GM18861 (cell line): Measurements from ENCODE around the gene ZNF536.

Experiments used
- ATAC-seq: cut with Tn5 transposase; IDR thresholded peaks from one replicate; pipeline ENCODE4 v1.9.1; 2021; ENCODE audit not compliant: unreplicated experiment

The ZNF536 gene

DNA sequence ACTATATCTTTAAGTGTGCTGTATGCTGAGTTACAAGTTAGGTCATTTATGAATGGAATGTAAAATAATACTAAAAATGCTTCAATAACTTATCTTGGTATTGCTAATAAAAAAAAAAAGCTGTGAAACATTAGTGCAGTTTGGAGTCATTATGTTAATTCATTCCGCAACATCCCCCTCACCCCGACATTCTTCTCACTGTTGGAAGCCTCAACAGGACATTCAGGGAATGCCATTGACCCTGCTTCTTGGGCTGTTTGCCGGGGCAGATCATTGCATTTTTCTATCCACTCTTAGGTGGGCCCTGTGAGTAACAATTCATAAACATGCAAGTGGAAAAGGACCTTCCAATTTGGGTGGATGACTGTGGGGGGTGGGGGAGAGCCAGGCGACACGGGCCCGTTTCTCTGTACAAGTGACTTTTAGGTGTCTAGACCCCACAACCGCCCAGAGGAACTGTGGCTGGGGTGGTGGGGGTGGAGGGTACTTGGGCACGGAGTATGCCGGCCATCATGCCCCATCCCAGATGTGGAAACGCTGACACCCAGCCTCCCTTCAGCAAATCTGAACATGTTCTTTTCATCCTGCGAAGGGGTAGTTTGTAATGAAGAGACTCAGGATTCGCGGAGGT is 185.9 kb downstream of the ZNF536 start:
- no peak for ATAC-seq

GRCh38 chr19:30558793-30559192 is 186.6 kb downstream of the ZNF536 start:
- ATAC-seq, result no peak

- ATAC-seq, result no peak
Observed at GRCh38 chr19:30559446-30559845, 187.3 kb downstream of the ZNF536 start.

- ATAC-seq, result no peak
Observed at GRCh38 chr19:30562981-30563380, 190.8 kb downstream of the ZNF536 start.

DNA sequence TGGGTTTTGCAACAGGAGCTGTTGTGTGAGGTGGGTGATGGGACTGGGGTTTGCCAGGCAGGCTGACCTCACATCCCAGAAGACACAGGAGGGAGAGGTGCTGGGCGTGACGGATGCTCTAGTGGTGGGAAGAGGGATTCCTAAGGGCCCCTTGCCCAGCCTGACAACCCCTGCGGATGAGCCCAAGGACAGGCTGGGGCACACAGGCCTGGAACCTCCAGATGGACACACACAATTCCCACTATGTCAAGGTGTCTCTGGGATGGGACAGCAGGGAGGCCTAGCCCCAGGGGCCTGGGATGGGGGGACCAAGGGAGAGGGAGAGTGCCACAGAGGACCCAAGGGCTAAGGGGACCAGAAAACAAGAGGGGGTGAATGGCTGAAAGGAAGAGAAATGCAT is 191.5 kb downstream of the ZNF536 start:
- ATAC-seq, result no peak

DNA sequence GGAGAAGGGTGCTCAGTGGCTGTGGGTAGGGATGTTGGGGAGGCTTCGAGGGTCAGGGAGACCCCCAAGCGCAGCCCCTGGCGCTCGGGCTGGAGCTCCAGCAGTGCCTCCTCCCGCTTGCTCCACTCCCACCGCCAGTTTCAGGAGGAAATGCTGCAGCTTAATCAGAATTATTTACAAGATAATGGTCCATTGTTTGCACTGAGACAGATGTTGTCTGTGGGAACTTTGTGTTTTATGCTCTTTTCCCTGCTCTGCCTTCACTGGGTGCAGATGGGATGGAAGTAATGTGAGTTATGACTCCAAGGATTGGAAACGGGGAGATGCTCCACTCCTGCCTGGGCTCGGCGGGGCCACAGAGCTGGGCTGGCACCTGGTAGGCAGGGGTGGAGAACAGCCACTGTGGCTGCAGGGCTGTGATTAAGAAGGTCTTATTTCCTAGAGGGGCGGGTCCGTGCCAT is 192.4 kb downstream of the ZNF536 start:
- ATAC-seq, result no peak

GRCh38 chr19:30565636-30566035 is 193.5 kb downstream of the ZNF536 start:
- no peak for ATAC-seq

GRCh38 chr19:30566681-30567420 is 194.7 kb downstream of the ZNF536 start:
- no peak for ATAC-seq

DNA sequence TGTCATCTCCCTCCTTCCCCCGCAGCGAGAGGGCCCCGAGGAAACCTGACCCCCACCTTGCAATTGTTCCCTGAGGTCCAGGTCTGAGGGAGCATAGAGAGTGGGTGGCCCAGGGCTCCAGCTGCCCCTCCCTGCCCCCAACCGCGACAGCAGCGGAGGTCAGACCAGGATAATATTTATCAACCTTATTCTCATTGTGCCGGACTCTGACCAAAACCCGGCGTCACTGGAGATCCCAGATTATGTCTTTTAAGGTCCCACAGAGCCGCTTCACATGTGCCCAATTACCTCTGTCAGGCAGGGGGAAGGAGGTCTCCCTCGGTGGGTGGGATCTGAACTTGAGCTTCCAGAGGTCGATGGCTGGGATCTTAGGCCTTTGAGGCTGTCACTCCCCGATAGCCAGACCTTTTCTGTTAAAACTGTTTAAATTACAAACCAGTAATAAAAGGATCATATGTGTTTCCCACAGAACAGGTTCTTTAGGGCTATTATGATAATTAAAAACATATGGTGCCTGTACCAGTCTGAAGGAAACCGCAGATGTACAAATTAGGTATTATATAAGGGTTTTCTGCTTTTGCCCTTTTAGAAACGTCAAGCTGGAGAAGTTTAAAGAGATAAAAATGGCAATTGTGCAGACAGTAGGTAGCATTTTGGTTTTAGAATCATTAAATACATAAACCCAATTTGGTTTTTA is 195.5 kb downstream of the ZNF536 start:
- no peak for ATAC-seq

DNA sequence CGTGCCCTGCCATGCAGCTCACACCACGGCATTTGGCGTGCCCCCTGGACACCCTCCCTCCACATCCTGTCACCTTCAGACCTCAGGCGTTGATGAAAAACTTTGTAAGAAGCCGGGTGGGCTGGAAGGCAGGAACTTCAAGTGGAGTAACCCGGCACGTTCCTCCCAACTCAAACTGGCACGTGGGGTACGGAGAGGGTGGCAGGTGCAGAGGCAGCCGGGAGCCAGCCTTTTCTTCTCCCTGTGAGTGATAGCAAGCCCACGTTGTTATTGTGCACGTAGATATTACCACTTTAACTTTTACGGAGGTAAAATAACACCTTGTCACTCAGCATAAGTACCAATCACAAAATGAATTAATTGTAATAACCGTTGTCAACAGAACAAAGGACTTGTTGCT is 198.0 kb downstream of the ZNF536 start:
- no peak for ATAC-seq

- ATAC-seq, result no peak
Observed at GRCh38 chr19:30577551-30578105, 205.4 kb downstream of the ZNF536 start.

- no peak for ATAC-seq
Observed at GRCh38 chr19:30579419-30579818, 207.2 kb downstream of the ZNF536 start.

DNA sequence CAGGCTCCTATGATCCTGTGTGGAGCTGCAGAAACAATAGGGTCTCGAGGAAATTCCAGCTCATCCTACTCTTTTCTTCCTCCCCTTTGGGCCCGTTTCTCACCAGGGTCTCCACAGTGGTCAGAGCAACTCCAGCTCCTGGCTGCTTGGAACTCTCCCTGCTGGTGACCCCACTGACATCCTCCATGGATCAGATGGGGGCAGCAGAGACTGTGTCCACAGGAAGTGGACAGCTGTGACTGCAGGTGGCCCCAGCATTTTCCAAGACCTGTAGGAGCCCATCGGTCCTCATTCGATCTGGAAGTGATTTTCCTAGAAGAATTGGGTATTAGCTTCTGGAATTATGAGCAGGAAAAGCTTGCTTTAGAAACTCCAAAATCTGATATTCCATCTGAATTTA is 208.5 kb downstream of the ZNF536 start:
- no peak for ATAC-seq

DNA sequence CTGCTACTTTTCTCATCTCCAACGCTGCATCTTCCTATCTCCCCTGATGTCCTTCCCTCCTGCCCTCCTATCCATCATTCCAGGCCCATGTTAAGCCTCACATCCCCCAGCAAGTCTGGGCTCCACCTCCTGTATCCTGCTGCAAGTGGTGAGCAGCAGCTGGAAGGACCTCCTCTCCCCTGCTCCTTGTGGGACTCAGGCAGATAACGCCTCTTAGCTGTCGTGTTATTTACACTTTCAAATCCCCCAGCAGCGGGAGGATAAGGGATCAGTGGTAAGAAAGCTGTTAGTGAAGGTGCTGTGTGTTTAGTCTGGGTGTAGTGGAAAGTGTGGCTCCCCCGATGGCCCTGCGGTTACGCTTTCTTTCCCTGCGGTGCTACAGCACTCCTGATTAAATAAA is 211.9 kb downstream of the ZNF536 start:
- no peak for ATAC-seq

DNA sequence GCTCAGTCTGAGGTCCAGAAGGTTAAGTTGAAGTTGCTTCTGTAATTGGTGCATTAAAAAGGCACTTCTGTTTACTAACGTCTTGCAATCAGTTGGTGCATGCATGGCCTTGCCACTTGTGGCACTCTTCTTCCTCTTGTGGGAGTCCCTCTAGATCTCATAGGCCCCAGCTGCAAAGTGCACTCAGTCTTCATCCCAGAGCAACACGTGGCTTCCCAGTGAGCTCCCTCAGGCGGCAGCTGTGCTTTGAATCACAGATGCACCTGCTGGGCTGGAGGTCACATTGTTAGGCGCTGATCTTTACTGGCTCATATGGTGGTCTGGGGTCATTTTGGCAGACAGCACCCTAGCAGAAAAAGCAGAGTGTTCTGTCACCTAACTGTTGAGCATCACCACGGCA is 215.7 kb downstream of the ZNF536 start:
- ATAC-seq, result no peak

DNA sequence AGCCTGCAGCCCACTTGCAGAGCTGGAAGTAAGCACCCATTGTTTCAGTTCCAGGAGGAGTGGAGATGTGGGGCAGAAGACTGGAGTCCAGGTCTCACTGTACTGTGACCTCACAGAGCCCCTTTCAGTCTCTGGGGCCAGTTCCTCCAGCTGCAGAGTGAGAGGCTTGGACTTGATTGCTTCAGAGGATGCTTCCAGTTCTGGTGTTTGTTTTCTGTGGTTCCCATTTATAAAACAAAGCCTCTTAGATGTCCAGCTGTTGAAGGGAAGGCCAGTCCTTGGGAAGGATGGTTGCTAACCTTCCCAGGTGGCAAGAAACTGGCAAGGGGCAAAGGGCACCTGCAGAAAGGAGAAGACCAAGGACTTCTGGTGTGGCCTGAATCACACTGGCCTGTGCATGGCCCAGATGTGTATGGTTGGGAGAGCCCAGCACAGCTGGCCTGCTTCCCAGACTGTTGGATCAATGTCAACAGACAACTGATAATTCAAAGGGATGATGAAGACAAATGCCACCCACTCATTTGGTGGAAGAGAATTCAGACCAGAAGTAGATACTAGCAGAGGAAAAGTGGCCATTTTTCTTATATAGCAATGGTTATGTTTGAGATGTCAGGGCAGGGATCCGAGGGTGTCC is 218.5 kb downstream of the ZNF536 start:
- no peak for ATAC-seq

- no peak for ATAC-seq
Observed at GRCh38 chr19:30593356-30593755, 221.2 kb downstream of the ZNF536 start.

DNA sequence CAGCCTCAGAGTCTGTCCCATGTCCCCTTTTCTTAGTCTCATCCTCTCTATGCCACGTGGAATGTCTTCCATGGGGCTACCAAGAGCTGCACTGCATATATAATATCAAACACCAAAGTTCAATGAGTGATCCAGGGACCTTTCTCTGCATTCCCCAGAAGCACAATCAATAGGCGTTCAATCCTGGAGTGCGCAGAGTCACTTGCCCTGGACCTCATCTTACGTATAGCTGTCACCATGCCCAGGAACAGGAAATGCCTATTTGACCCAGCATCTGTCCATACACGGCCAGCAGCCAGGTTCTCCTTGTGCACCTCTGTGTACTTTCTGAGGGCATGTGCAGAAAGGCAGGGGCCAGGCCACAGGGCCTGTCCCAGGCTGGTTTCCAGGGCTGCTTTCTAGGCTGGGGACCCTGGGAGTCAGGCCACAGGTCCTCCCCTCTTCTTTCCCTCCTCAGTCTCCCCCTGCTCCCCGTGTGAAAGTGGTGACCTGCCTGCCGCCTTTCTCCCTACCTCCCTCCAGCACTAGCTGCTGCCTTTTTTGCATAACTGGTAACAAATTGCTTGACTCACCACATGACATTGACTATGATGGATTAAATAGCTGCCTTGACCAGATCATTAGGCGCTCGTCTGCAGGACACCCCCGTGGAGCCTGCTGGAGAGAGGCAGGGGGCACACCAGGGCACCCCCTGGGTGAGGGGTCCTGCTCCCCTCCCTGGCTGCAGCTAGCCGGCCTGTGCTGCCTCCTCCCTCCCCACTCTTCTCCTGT is 222.0 kb downstream of the ZNF536 start:
- no peak for ATAC-seq

GRCh38 chr19:30596268-30596667 is 224.1 kb downstream of the ZNF536 start:
- ATAC-seq, result no peak

DNA sequence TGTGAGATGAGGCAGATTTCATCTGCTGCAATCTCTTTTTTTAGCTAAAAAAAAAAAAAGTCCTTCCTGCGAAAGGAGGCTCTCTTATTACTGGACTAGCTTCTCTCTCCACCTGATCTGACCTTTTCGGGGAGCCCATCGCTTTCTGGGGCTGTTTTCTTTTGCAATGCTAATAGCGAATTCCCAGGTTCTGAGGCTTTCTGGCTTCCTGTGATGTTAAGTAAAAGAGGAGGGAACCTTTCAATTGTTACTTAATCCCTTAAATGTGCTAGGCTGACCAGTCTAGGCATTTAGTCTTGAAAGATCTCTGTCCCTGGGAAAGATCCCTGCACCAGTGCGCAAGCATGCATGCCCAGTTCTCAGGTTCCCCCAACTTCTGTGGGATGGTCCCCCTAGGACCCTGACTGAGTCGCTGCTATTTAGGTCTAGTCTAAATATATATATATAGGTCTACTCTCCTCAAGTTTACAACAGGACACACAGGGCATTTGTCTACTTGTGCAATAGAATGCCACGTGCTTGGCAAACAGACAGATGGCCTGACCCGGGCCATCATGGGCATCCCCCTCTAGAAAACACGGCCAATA is 224.7 kb downstream of the ZNF536 start:
- no peak for ATAC-seq
